GM06990 (cell line): Measurements from ENCODE around the gene USP35.

ENCODE experiments used
- DNase-seq: peaks from one replicate; pipeline ENCODE4 v3.0.0-alpha.2; 2011; ENCODE audit not compliant: insufficient read length; ENCODE audit errors: extremely low read depth
- H3K27me3 ChIP-seq: replicated peaks from 2 replicates; pipeline ENCODE4 v1.6.0; 2011; ENCODE audit warnings: low read length; ENCODE audit not compliant: control insufficient read depth, insufficient read depth
- H3K36me3 ChIP-seq: 2 replicates; pipeline ENCODE4 v1.5.1; 2011; ENCODE audit warnings: low read length; ENCODE audit not compliant: control insufficient read depth, insufficient read depth
- H3K4me3 ChIP-seq: replicated peaks from 2 replicates; pipeline ENCODE4 v1.5.1; 2011; ENCODE audit warnings: low read depth, mild to moderate bottlenecking, control low read depth, low read length
- TF ChIP-seq, protein P1 (sequence below): IDR thresholded peaks from 2 replicates; pipeline ENCODE4 v1.5.1; 2011; ENCODE audit warnings: low read length, control low read depth, mild to moderate bottlenecking, inconsistent platforms; ENCODE audit not compliant: insufficient read depth, poor library complexity, severe bottlenecking

The USP35 gene

DNA sequence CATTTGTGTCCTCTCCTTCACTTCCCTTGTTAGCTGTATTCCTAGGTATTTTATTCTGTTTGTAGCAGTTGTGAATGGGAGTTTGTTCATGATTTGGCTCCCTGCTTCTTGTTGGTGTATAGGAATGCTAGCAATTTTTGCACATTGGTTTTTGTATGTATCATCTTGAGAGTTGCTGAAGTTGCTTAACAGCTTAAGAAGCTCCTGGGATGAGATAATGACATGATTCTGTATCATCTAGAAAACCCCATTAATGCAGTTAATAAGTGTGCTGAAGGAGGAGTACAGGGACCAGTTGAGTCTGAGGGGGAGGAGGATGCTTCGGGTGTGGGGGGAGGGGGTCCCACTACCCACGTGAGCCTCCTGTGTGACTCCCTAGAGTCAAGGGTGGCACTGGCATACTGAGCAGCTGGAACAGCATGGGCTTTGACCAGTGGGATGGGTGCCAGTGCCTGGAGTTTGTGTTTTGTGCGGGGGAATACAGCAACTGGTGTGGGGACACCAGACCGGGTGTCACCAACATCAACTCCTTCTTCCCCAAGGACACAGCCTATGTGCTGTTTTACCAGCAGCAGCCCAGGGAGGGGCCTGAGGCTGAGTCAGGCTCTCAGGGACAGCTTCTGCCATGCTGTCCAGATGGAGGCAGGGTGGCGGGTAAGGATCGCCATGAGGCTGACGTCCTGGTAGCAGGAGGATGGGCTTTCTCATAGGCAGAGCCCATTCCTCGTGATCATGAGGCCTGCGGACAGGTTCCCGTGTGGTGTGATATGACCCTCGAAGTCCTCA, 24.1 kb downstream of the USP35 start:
- DNase-seq: no peak

DNA sequence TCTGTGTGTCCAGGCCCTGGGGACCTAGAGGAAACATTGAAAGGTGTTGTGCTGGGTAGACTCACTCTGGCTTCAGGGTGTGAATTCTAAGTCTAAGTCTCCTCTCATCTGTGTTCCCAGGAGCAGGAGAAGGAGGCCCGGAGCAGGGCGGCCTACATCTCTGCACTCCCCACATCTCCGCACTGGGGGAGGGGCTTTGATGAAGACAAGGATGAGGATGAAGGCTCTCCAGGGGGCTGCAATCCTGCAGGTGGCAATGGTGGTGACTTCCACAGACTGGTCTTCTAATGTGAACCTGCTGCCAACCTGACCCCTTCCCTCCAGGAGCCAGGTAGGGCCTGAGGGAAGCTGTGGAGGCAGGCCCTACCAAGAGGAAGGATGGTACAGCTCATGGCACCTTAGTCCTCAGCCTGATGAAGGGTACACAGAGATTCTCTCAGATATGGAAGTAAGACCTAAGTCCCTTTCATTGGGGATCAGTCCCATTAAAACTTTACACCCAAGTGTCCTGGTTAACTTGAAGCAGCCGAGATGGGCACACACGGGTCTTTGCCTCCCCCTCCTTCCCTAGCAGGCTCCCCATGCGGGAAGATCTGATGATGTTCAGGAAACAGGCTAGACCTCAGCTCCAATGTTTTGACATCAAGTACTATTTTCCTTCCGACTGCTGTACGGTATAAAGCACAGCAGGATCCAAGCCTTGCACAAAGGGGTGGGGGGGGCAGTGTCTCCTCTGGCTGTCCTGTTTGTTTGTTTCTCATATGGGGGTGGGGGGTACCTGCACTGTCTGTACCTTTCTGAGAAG, 25.0 kb downstream of the USP35 start:
- Histone ChIP-seq H3K4me3 (no peak overlapping the region), H3K36me3 (peaks cover 6% of the 10 kb centered on the region), H3K27me3 (no peaks in the 10 kb centered on the region)
- TF ChIP-seq, protein P1, sequence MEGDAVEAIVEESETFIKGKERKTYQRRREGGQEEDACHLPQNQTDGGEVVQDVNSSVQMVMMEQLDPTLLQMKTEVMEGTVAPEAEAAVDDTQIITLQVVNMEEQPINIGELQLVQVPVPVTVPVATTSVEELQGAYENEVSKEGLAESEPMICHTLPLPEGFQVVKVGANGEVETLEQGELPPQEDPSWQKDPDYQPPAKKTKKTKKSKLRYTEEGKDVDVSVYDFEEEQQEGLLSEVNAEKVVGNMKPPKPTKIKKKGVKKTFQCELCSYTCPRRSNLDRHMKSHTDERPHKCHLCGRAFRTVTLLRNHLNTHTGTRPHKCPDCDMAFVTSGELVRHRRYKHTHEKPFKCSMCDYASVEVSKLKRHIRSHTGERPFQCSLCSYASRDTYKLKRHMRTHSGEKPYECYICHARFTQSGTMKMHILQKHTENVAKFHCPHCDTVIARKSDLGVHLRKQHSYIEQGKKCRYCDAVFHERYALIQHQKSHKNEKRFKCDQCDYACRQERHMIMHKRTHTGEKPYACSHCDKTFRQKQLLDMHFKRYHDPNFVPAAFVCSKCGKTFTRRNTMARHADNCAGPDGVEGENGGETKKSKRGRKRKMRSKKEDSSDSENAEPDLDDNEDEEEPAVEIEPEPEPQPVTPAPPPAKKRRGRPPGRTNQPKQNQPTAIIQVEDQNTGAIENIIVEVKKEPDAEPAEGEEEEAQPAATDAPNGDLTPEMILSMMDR: no peak
- DNase-seq: no peak

More for the DNA sequence above, 24.1 kb downstream of the USP35 start:
- Histone ChIP-seq H3K27me3 (no peaks in the 10 kb centered on the region), H3K4me3 (no peak overlapping the region), H3K36me3 (peaks cover 7% of the 10 kb centered on the region)
- TF ChIP-seq, protein P1: no peak

DNA sequence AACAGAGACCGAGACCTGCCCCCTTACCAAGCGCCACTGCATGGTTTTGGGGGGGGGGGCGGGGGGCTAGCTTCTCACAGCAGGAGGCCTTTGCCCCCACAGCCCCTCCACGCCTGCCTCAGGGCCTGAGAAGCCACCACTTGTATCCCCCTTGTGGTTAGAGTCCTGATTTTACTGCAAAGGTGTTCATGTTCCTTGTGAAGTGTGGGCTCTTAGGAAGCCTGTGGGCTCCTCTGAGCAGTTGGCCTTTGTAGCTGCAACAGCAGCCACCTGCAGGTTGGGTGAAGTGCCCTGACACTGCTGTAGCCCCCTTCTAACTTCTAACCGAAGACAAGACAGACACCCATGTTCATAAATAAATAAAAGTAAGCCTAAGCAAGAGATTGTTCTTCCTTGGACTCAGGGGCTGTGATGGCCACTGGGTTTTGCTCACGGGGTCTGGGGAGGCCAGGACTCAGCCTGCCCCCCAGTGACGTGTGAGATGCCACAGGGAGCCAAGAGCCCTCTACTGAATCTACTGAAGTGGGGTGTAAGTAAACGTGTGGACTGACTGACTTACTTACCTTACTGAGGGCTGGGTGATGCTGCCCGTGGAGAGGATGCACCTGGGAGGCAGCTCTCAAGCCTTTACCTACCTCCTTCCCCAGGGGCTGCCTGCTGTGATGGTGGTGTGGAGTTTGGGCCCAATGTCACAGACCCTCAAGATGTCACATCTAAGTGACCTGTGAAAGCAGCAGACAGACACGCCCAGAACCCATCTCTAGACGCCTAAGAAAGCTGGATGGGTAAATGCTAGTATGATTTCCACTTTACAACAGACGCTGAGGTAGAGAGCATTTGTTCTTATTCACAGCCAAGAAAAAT, 25.8 kb downstream of the USP35 start:
- DNase-seq: no peak
- H3K4me3 ChIP-seq: no peak overlapping the region
- TF ChIP-seq, protein P1: no peak
- peaks cover 6% of the 10 kb centered on the region for H3K36me3 ChIP-seq
- H3K27me3 ChIP-seq: no peaks in the 10 kb centered on the region

DNA sequence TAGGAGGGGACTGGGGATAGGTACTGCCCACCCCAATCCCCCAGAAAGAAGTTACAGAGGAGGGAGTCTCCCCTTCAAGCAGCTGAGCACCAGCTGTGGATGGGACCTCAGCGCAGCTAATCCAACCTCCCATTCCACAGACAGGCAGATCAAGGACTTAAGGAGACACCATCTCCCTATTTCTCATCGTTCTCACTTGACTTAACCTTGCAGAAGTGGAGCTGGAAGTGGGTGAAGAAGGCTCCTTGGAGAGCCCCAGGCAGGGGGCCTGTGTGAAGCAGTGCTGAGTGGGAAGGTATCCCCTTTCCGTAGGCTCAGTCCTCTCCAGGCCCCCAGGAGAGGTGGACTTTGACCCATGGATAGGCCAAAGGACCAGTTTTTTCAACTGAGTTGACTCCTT, 27.3 kb downstream of the USP35 start:
- TF ChIP-seq, protein P1: no peak
- Histone ChIP-seq H3K4me3 (no peak overlapping the region), H3K36me3 (no peaks in the 10 kb centered on the region; the same call in none of the 2 replicates), H3K27me3 (no peaks in the 10 kb centered on the region)
- DNase-seq: no peak

DNA sequence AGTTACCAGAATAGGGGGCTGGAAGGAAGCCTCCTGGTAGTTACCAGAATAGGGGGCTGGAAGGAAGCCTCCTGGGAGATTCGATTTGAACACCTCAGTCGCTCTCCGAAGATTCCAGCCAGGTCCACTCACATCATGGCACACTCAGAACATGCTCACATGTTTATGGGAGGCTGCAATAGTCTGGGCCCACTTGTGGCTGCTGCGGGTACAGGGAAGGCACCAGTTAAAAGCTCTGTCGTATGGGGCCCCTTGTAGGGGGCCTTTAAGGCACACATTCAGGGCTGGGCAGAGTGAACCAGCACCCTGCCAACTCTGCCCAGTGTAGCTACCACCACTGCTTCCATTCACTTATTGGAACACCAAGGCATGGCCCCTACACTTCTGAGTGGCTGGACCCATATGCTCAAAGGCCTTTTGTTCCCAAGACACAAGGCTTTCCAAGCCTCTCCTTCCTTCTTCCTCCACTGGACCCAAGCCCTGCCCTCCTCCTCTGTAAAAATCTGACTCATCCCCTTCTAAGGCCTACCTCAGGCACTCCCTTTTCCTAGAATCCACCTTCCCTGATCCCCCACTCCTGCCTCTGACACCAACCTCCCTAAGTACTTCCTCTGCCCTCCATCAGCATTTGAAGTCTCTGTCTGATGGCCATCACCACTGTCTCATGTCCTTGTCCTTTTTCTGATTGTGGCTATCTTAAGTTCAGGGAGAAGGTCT, 28.0 kb downstream of the USP35 start:
- Histone ChIP-seq H3K27me3 (no peaks in the 10 kb centered on the region), H3K36me3 (peaks cover 1% of the 10 kb centered on the region), H3K4me3 (no peak overlapping the region)
- DNase-seq: no peak
- TF ChIP-seq, protein P1: no peak
